Astrocyte (in vitro differentiated cells and primary cell): Measurements from ENCODE around the gene OTUD3.

Experiments
- CTCF ChIP-seq: IDR thresholded peaks from 2 replicates; pipeline ENCODE4 v1.5.1; 2011; ENCODE audit warnings: low read depth, mild to moderate bottlenecking, inconsistent platforms, low read length, moderate library complexity; ENCODE audit not compliant: insufficient read depth
- EZH2 ChIP-seq: IDR thresholded peaks from 2 replicates; pipeline ENCODE4 v1.6.1; 2012; ENCODE audit warnings: mild to moderate bottlenecking, low read length, inconsistent platforms; ENCODE audit not compliant: insufficient read depth

GRCh38 chr1:19903621-19904020 is 21.4 kb downstream of the OTUD3 start:
- no peak for TF ChIP-seq CTCF
- TF ChIP-seq EZH2, result no peak
